GM12864 (cell line): ENCODE measurements around the gene CCDC182.

Source experiments
- DNase-seq: peaks from one replicate; pipeline ENCODE4 v3.0.0-alpha.2; 2011; ENCODE audit warnings: low read depth
- H3K4me3 ChIP-seq: 2 replicates; pipeline ENCODE4 v1.5.1; 2011; ENCODE audit warnings: mild to moderate bottlenecking, low read depth, low read length, control low read depth
- TF ChIP-seq, protein P1 (sequence below): IDR thresholded peaks from 2 replicates; pipeline ENCODE4 v1.5.1; 2011; ENCODE audit warnings: low read depth, mild to moderate bottlenecking, moderate library complexity, low read length, control low read depth, inconsistent platforms; ENCODE audit errors: missing control alignments

The CCDC182 gene

DNA sequence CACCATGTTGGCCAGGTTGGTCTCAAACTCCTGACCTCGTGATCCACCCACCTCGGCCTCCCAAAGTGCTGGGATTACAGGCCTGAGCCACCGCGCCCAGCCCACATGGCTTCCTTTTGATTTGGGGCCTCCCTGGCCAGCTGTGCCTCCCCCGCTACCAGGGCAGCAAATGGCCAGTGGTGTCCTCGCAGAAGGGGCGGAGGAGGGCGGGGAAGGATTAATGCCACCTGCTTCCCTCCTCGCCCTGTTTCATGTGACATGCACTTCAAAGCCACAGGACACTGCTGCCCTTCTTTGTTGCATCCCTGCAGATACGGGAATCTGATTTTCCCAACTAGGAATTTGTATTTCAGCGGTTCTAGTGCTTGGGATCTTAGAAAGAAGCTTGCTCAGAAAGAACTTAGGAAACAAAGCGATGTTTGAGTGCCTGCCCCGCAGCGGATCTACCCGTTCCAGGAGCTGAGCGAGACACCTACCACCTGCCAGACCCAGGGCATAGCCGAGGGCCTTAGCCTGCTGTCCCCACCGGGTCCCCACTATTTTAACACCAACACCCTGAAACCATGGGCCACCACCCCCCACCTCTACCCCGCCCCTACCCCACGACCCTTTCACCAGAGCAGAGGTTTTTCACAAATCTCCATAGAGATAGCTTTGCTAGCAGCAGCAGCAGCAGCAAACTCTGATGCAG, 37.7 kb upstream of the CCDC182 start:
- TF ChIP-seq, protein P1, sequence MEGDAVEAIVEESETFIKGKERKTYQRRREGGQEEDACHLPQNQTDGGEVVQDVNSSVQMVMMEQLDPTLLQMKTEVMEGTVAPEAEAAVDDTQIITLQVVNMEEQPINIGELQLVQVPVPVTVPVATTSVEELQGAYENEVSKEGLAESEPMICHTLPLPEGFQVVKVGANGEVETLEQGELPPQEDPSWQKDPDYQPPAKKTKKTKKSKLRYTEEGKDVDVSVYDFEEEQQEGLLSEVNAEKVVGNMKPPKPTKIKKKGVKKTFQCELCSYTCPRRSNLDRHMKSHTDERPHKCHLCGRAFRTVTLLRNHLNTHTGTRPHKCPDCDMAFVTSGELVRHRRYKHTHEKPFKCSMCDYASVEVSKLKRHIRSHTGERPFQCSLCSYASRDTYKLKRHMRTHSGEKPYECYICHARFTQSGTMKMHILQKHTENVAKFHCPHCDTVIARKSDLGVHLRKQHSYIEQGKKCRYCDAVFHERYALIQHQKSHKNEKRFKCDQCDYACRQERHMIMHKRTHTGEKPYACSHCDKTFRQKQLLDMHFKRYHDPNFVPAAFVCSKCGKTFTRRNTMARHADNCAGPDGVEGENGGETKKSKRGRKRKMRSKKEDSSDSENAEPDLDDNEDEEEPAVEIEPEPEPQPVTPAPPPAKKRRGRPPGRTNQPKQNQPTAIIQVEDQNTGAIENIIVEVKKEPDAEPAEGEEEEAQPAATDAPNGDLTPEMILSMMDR: no peak
- no peak for DNase-seq
- no peak overlapping the region for H3K4me3 ChIP-seq

DNA sequence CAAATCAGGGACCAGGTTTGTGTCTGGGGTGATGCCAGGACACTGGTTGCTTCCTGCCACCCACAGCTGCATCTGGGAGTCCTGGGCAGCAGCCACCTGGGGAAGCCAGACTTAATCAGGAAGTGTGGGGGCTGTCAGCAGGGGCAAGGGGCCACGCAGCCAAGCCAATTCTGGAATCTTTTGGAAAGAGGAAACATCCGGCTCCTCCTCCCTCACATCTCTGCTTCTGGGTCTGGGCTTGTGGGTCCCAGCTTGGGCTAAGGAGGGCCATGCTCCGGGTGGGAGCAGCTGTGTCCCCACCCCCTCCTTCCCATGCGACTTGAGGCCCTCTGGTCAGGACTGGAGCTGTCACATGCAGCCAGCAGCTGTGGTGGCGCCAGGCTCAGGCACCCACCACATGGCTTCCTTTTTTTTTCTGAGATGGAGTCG, 37.0 kb upstream of the CCDC182 start:
- no peak for DNase-seq
- H3K4me3 ChIP-seq: no peak overlapping the region
- TF ChIP-seq, protein P1: no peak

DNA sequence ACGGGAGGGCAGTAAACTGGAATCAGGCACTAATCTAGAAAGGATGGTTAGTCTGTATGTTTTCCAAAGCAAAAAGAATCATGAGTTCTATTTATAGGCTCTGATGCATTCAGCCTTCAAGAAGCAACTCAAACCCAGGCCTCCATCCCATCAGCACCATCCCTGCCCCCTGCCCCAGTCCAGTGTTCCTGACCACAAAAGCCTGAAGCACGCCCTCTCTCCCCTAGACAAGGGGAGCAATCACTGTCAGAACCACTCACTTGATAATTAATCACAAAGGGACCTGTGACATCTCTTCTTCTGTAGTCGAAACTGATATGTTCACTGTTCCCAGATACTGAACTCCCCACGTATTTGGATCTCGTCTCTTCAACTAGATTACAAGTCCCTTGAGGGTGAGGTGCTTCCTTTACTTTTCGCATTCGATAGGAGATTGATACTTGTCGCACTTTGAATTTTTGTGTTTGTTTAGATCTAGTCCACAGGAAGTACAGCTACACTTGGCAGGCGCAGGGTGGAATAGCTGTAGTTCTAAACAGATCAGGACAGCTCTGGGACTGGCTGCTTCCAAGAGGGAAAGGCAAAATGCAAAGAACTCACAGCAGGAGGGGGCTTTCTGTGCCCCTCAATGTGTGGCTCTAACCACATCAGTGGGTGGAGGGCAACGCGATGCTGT, 36.4 kb upstream of the CCDC182 start:
- no peak for DNase-seq
- TF ChIP-seq, protein P1: no peak

DNA sequence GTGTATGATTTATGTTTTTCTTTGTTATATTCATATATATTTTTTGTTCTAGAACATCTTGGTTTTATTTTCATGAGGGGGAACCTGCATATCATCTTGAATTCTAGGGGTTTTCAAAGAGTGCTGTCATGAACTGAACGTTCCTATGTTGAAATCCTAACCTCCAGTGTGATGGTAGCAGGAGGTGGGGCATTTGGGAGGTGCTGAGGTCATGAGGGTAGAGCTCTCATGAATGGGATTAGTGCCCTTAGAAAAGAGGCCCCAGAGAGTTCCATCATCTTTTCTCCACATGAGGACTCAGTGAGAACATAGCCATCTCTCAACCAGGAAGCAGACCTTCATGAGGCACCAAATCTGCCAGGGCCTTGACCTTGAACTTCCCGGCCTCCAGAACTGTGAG, 34.6 kb upstream of the CCDC182 start:
- DNase-seq: no peak
- H3K4me3 ChIP-seq: no peak overlapping the region
- TF ChIP-seq, protein P1: no peak

More for the DNA sequence above, 36.4 kb upstream of the CCDC182 start:
- H3K4me3 ChIP-seq: no peak overlapping the region

DNA sequence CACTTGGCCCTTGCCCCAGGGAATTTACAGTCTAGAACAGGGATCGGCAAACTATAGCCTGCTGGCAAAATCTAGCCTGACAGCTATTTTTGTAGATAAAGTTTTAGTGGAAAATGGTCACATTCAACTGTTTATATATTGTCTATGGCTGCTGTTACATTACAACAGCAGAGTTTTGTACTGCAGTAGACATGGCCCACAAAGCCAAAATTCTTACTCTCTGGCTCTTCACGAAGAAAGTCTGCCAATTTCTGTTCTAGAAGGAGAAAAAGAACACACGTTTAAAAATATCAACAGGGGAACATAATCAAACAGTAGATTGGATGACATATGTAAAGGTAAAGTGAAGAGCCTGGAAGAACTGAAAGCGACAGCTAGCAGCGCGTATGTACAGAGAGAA, 33.2 kb upstream of the CCDC182 start:
- no peak overlapping the region for H3K4me3 ChIP-seq
- DNase-seq: no peak
- TF ChIP-seq, protein P1: no peak

DNA sequence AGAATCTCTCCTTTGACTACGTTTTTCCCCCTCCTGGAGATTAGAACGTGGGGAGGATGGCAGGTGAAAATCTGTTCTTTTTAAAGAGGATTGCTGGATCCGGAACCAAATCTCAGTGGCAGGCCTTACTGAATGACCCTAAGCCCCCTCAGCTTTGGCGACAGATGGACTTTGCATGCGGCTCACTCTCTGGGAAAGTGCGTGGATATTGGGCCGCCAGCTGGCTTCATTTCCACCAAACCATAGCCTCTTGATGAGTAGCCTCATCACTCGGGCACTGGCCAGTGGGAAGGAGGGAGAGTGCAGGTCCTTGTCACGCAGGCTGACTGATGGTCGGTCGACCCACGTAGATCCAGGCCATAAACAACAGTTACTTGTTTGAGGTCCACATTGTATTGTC, 31.3 kb upstream of the CCDC182 start:
- no peak for DNase-seq
- TF ChIP-seq, protein P1: no peak
- no peak overlapping the region for H3K4me3 ChIP-seq
